Dedifferentiated amniotic fluid mesenchymal stem cell (primary cell): ENCODE measurements around the gene TYW3.
"Not testable (repeated sequence)": the region's sequence is repeated elsewhere in the genome, so short reads cannot be mapped to it uniquely, and the experiment has no call there.

Experiments used
- DNase-seq: peaks from one replicate; pipeline ENCODE4 v3.0.0-alpha.2; 2016; ENCODE audit errors: extremely low spot score

Gene TYW3

DNA sequence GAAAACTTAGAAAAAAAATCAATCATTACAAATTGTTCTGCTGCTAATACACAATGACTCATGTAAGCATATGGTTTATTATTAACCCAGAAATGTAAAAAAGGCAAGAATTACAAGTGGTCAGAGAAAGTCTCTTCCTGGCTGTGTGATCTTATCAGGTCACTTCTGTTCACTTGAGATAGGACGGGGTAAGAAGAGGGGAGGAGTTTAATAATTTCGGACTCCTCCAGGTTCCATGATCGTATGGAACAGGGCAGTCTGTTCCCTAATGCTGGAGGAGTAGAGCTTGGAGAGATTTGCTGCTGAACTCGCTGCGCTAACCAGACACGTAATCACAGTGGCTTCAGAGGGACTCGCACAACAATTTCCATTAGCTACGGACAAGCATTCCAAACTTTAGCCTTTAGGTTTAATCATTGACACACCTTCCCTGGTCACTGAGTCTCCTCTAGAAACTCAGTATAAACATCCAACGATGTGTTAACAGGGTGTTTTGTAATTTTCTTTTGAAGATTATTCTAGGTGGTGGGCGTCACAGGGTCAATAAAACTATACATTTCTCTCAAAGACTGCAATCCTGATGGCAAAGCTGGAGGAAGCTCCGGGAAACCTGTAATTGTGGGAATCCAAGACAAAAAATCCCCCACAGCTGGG, 1.4 kb upstream of the TYW3 start:
- DNase-seq = no peak

DNA sequence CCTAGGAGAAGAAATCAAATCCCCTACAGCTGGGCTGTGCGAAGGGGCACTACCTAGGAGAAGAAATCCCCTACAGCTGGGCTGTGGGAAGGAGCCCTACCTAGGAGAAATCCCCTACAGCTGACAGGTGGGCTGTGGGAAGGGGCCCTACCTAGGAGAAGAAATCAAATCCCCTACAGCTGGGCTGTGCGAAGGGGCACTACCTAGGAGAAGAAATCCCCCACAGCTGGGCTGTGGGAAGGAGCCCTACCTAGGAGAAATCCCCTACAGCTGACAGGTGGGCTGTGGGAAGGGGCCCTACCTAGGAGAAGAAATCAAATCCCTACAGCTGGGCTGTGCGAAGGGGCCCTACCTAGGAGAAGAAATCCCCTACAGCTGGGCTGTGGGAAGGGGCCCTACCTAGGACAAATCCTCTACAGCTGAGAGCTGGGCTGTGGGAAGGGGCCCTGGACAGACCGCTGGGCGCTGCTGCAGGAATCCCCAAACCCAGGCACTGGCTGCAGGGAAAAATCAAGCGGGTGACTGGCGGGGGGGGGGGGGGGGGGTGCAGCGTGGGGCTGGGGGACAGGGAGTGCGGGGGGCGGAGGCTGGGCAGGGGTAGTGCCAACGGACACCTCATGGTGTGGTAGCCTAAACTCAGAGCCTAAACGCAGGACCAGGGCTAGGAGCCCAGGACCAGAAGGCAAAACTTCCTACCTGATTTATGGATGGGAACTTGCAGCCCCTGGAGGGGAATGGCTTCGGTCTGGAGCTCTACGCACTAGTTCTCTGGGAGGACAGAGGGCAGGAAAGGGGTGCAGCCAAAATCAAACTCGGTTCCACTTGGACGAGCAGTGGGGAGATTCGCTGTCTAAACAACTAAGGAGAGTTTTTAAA, 643 bp upstream of the TYW3 start:
- DNase-seq = not testable (repeated sequence)

DNA sequence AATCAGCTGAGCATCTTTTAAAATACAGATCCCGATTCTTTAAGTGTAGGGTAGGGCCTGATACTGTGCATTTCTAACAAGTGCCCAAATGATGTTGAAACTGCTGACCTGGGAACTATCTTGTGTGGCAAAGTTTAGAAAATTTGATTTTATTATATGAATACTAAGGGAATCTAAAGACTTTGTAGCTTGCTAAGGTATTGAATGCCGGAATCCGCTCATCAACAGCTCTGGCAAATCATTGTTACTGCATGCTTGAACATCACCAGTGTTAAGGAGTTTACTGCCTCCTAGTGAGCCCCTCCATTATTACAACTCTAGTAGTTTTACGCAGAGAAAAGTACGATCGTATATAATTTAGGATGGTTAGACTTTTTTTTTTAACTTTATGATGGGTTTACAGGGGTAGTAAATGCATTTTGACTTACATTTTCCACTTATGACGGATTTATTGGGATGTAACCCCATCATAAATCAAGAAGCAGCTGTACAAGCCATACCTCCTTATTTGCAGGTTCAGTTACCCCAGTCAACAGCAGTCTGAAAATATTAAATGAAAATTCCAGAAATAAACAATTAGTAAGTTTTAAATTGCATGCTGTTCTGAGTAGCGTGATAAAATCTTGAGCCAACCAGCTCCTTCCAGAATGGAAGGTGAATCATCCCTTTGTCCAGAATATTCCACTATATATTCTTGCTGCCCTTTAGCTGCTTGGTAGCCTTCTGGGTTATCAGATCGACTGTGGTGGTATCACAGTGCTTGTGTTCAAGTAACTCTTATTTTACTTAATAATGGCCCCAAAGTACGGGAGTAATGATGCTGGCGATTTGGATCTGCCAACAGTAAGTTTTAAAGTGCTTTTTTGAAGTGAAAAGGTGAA, 892 bp downstream of the TYW3 start:
- DNase-seq = peak; percentile 80

DNA sequence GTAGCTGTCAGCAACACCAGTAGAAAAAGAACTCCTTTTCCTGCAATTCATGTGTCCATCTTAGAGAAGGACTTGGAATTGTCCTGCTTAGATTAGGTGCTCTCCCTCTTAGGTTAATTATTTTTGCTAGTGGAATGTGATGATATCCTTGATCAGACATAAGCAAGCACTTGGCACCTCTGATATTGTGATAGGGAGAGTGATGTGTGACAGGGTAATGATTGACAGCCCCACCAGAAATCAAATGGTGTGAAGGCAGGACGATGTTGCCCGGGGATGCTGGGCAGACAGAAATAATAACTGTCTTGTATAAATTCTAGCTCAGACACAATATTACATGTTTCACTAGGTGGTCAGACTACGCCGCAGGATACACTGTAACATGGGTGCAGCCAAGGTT, 4.4 kb downstream of the TYW3 start:
- DNase-seq = no peak

DNA sequence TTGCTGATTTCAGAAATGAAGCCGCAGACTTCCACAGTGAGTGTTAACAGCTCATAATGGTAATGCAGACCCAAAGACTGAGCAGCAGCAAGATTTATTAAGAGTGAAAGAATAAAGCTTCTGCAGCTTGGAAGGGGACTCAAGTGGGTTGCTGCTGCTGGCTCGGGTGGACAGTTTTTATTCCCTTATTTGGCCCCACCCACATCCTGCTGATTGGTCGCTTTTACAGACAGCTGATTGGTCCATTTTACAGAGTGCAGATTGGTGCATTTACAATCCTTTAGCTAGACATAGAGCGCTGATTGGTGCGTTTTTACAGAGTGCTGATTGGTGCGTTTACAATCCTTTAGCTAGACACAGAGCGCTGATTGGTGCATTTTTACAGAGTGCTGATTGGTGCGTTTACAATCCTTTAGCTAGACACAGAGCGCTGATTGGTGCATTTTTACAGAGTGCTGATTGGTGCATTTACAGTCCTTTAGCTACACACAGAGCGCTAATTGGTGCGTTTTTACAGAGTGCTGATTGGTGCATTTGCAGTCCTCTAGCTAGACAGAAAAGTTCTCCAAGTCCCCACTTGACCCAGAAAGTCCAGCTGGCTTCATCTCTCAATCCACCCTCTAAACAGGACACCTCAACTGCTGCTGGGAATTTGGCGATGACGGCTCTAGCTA, 7.5 kb downstream of the TYW3 start:
- DNase-seq = not testable (repeated sequence)

DNA sequence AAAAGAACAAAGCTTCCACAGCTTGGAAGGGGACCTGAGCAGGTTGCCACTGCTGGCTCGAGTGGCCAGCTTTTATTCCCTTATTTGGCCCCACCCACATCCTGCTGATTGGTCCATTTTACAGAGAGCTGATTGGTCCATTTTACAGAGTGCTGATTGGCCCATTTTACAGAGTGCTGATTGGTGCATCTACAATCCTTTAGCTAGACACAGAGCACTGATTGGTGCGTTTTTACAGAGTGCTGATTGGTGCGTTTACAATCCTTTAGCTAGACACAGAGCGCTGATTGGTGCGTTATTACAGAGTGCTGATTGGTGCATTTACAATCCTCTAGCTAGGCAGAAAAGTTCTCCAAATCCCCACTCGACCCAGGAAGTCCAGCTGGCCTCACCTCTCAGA, 12.3 kb downstream of the TYW3 start:
- not testable (repeated sequence) for DNase-seq

DNA sequence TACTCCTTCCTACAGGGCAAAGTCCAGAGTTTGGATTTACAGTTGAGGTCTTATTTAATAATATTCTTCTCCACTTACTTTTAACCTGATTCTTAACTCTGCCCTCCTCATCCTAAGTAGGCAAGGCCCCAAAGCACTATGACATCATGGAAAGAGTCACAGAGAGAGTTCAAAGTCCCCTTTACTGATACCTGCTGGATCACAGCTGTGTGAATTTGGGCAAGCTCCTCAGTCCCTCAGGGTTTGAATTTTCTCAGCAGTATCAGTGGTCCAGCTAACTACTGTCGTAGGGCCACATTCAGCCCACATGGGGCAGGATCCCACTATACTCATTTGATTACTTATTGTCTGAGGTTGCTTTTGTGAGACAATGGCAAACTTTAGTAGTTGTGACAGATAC, 16.0 kb downstream of the TYW3 start:
- no peak for DNase-seq

DNA sequence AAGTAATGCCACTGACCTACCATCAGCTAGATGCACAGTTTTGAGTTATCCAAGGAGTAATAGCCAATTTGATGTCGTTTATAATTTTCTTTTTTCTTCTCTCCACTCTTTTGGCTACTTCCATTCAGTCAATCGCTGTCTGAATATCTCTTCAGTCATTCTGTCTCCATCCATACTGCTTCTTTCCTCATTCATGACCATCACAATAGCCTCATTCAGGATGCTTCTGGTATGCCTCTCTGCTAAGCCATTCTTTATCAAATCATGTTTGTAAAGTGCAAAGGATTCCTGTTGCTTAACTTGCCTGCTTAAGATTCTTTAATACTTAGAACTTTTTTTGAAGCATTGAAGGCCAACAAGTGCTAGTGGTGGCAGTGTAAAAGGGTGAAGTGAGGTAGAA, 20.2 kb downstream of the TYW3 start:
- no peak for DNase-seq

DNA sequence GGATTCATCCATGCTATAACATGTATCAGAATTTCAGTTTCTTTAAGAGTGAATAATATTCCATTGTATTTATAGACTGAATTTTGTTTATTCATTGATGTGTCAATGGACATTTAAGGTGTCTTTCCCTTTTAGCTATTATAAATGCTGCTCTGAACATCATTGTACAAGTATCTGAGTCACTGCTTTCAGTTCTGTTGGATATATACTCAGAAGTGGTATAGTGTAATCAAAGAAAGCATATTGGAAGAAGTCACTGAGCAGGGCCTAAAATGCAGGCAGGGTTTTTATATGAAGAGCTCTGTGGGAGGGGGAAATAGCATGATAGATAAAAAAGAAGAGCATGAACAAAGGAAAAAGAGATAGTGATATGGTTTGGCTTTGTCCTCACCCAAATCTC, 22.5 kb downstream of the TYW3 start:
- DNase-seq = no peak

DNA sequence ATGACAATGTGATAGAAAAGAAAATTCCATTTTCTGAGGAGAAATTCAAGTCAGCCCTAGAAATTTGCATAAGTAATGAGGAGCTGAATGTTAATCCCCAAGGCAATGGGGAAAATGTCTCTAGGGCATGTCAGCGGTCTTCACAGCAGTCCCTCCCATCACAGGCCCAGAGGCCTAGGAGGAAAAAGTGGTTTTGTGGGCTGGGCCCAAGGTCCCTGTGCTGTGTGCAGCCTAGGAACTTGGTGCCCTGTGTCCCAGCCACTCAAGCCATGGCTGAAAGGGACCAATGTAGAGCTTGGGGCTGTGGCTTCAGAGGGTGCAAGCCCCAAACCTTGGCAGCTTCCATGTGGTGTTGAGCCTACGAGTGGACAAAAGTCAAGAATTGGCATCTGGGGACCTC, 23.7 kb downstream of the TYW3 start:
- not testable (repeated sequence) for DNase-seq

DNA sequence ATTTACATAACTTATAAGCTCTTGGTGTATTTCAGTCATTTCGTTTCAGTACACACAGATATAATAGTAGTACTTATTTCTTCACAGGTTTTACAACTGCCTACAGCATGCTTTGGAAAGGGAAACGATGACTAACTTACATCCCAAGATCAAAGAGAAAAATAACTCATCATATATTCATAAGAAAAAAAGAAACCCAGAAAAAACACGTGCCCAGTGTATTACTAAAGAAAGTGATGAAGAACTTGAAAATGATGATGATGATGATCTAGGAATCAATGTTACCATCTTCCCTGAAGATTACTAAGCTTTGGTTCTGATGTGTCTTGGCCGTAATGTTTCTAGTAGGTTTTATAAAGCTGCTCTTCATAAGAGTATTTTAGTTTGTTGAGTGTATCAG, 30.9 kb downstream of the TYW3 start:
- no peak for DNase-seq

DNA sequence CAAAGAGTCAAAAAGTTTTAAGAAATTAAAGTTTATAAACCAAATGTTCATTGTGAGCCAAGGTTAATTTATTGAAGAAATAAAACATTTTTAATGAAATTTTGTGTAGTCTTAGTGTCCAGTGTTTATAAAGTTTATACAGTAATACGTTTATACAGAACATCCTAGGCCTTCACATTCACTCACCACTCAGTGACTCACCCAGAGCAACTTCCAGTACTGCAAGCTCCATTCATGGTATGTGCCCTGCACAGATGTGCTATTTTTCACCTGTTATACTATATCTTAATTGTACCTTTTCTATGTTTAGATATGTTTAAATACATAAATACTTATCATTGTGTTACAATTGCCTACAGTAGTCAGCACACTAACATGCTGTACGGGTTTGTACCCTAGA, 33.6 kb downstream of the TYW3 start:
- no peak for DNase-seq

DNA sequence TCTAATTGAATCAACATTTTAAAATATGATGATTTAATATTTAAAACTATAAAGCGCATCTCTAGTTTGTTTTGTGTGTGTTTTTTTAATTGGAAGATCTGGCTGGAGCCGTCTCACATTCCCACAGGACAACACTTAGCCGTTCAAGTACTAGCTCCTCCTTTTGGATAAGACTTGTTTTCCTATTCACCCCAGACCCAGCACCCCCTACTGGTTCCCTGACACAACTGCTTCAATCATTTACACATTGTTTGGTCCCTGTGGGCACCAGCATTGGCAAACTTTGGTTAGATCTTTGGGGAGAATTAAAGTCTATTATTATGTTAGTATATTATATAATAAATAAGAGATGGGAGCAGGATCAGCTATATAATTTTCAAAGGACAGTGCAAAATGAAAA, 34.5 kb downstream of the TYW3 start:
- no peak for DNase-seq

DNA sequence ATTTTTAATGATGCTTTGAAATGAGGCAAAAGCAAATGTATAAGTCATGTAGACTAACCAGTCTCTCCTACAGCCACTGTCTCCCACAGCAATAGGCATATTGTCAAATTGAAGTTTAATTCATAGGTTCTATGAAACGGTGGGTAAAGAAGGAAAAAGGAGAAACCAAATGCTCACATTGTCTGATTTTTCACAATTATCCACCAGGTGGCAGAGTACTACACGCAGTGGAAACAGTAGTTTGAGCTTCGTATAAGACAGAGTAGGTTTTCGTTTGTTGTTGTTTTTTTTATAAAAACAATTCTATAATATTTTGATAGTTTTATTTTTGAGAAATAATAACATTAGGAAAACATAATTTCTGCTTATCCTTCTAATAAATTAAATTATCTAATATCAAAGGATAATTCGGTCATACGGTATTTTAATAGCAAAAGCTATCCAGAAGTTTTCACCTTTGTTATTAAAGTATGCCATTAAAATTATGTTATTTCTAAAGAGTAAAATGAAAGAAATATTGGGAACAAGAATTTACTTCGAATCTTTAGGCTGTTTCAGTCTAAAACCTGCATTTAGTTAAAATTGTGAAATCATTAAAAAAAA, 39.1 kb downstream of the TYW3 start:
- peak; percentile 74 for DNase-seq

DNA sequence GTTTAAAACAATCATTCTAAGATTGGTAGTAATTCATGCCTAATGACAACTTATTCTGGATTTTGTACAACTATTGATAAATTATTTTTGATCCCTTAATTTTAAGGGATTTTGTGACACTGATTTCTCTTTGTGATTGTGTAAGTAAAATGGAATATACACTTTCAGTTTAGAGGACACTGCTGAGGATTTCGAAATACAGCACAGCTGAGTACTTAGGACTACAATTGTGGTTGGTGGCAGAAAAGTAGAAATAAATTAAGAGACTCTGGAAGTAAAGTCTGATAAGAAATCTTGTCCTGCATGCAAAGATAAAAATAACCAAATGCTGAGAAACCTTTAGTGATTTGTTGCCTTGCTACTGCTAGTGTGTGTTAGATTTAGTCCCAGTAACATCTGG, 40.0 kb downstream of the TYW3 start:
- DNase-seq = no peak

DNA sequence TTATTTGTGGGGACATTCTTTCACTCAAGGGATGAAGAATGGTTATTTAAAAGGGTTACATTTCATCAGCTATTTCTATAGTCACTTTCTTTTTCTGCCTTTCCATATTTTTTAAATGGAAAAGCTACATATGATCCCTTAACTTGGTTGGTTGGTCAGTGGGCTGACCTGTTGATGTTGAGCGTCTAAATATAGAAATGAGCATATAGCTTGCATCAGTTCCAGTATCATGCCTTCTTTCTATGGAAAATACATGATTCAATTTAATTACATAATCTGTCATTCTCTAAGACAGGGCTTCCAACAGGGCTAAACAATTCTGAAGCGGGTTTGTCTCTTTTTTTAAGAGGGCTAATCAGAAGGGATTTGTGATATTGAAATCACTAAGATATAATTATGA, 40.6 kb downstream of the TYW3 start:
- DNase-seq = no peak

DNA sequence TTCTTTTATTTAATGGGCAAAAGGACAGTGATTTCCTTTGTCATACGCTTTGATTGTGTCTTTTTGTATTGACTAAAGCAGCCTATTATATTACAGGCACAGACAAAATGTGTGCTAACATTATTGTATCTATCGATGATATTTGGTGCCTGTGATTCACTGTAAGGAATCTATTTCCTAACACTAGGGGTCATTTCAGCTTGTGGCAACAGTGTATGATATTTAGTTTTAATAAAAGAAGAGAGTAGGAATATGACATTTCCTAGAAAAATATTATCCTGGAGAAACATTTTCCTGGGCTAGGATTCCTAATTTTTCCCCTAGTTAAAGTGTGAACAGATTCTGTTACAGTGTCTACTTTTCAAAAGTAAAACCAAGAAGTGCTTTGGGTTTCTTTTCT, 42.8 kb downstream of the TYW3 start:
- no peak for DNase-seq

DNA sequence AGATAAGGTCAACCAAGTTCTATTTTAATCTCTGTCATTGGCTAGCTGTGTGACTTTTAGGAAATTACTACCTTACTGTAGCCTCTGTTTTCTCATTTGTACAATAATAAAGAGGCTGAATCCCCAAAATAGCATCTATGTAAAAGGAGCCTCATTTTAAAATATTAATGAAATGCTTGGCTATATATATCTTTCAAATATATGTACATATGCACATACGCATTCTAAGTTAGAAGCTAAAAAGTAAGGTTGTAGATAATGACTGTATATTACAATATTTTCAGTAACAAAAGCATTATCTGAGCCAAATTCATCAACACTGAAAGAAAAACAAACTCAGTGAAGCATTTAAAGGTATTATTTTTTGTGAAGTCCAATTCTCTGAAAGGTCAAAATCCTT, 44.6 kb downstream of the TYW3 start:
- no peak for DNase-seq

DNA sequence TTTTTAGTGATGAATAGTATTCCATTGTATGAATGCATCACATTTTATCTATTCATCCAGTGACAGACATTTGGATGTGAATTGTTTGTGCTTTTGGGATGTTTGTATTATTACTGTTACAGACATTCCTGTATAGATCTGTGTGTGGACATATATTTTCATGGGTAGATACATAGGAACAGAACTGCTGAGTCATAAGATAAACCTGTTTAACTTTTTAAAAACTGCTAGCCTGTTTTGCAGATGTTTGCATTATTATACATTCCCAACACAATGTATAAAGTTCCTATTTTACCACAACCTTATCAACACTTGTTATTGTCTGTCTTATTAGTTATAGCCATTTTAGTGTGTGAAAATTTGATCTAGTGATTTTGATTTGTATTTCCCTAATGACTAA, 46.8 kb downstream of the TYW3 start:
- no peak for DNase-seq

DNA sequence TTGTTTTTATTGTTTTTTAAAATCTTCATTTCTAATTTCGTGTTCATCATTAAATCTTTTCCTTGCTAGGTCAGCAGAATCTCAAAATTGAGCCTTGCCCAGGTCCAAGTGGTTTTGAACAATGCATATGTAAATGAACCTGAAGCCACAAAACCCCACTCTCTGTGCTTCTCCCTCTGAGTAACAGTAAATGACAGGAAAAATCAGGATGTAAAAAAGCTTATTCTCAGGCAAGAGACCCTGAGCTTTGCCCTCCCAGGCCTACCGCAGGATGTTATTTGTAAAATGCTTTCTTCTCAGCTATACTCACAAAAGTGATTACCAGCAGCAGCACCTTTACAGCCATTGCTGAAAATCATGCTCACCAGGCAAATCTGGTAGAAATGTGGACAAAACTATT, 47.6 kb downstream of the TYW3 start:
- DNase-seq = no peak

DNA sequence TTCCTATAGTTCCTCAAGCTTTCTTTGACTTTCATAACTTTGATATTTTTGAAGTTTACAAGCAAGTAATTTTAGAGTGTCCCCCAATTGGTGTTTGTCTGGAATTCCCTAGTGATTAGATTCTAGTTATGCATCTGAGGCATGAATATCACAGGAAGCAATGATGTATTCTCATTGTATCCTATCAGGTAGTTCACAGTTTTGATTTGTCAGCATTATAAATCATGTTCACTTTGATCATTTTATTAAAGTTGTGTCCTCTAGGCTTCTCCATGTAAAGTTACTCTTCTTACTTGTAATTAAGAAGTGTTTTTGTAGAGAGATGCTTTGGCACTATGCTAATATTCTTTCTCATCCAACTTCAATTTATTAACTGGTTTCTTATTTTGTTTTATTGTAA, 53.0 kb downstream of the TYW3 start:
- DNase-seq = no peak

DNA sequence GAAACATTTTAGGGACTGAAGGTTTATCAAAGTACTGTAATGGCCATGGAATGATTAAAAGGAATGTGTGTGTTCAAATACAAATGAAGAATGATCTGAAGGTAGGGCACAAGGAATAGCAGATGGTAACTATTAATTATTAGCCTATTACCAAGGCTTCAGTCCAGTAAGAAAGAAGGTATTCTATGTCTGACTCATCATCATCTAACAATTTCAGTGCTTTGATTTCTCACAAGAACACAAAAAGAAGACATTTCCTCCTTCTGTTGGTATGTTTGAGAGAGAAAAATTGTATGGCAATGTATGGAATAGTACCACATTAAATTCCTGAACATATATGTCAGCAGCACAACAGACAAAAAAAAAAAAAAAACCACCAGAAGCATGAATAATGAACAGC, 57.5 kb downstream of the TYW3 start:
- no peak for DNase-seq
